Pancreas (tissue), 10 donors: Measurements from ENCODE around the gene ZNF878. TPM values are rescaled to one million over a fixed set of nuclear protein-coding genes. Genes with fewer than 3 reads are reported as not detected.

Experiments
- ATAC-seq, 4 donors: fragments of 200-7000 bp; cut with Tn5 transposase; one replicate each; pipeline versions ENCODE4 v1.8.0 to v1.9.1; 2020; ENCODE audit warnings: mild to moderate bottlenecking in 4 of 4, moderate library complexity in 4 of 4
- DNase-seq, 6 donors: peaks; one replicate each; pipeline ENCODE4 v3.0.0-alpha.2; 2020
- FAIRE-seq: peaks from 2 replicates; lab custom pipeline; 2012; peaks lifted over from hg19 to GRCh38; lab: Jason Lieb, UNC
- H3K27ac ChIP-seq, 4 donors: fragments of 200-600 bp; sonication (generic); 1 replicate in 3 of 4; 2 replicates in 1 of 4; pipeline versions ENCODE4 v1.5.0 to v1.8.0; 2020
- H3K27me3 ChIP-seq, 4 donors: fragments of 200-600 bp; one replicate each; pipeline ENCODE4 v1.8.0; 2021
- H3K36me3 ChIP-seq, 3 donors: fragments of 200-600 bp; sonication (generic) in 1 of 3; one replicate each; pipeline versions ENCODE4 v1.5.0 to v1.8.0; 2020 to 2021
- H3K4me1 ChIP-seq, 3 donors: fragments of 200-600 bp; one replicate each; pipeline ENCODE4 v1.8.0; 2021
- H3K4me3 ChIP-seq, 4 donors: fragments of 200-600 bp; sonication (generic) in 2 of 4; one replicate each; pipeline versions ENCODE4 v1.5.0 to v1.8.0; 2020 to 2021
- H3K9me3 ChIP-seq, 4 donors: fragments of 200-600 bp; one replicate each; pipeline ENCODE4 v1.8.0; 2021
- WGBS, 2 donors: extraction: QIAGEN DNeasy Blood & Tissue Kit; methylation state at CpG; one replicate each; pipeline ENCODE4 v1.1.7; 2013; 5-methylcytosine and 5-hydroxymethylcytosine counted together
- intact Hi-C, 3 donors: fragments of 100-400 bp; cut with DNase I; formaldehyde crosslinking; loops; one replicate each; pipeline versions ENCODE4 v1.11.1 to v1.14.2; 2022
- polyA plus RNA-seq, 2 donors: library from polyadenylated mRNA; stranded (reverse); fragments of 200-250 nt; gene quantifications; one replicate each; pipeline ENCODE4 v1.2.3, GENCODE V29; 2013
- total RNA-seq, 6 donors: library from RNA; stranded (reverse); fragmentation: NEBNext Ultra II Directional in 4 of 6; extraction: Animal tissue kit (Norgen Biotek cat#: 25700) in 4 of 6; gene quantifications; one replicate each; pipeline versions ENCODE4 v1.2.1 to v1.2.4, GENCODE V29; 2021 to 2023
- TF ChIP-seq, protein P1 (sequence below), 4 donors: fragments of 200-600 bp; sonication (generic) in 3 of 4; IDR thresholded peaks; one replicate each; pipeline versions ENCODE4 v1.5.0 to v1.8.0; 2021; ENCODE audit warnings: antibody characterized with exemption in 4 of 4
- donor health status: healthy with polysubstance abuse.
- donor health status: DM: no; HTN: no; CAD: no; lungs with moderate emphysema.
- donor health status: DM: no; HTN: no; CAD: no.
- donor health status: control.
- donor health status: control.
- donor health status: Bipolar disorder and iron deficiency.
- donor health status: DM: yes; HTN: yes; CAD: no.
- donor health status: DM: no; HTN: no; CAD: no.
- donor health status: DM: no; HTN: no; CAD: no.
- donor health status: DM: yes; HTN: yes; CAD: no.

The ZNF878 gene
- total and polyA plus RNA-seq, 8 donors = 0.19 to 0.87 (median 0.31) TPM

- H3K4me3 ChIP-seq = no peak overlapping the region
- TF ChIP-seq, protein P1, sequence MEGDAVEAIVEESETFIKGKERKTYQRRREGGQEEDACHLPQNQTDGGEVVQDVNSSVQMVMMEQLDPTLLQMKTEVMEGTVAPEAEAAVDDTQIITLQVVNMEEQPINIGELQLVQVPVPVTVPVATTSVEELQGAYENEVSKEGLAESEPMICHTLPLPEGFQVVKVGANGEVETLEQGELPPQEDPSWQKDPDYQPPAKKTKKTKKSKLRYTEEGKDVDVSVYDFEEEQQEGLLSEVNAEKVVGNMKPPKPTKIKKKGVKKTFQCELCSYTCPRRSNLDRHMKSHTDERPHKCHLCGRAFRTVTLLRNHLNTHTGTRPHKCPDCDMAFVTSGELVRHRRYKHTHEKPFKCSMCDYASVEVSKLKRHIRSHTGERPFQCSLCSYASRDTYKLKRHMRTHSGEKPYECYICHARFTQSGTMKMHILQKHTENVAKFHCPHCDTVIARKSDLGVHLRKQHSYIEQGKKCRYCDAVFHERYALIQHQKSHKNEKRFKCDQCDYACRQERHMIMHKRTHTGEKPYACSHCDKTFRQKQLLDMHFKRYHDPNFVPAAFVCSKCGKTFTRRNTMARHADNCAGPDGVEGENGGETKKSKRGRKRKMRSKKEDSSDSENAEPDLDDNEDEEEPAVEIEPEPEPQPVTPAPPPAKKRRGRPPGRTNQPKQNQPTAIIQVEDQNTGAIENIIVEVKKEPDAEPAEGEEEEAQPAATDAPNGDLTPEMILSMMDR (IDR thresholded peaks at IDR 0.05) = no peak
- no peak for DNase-seq
- peaks cover 0 to 33% (median 13%) of the 10 kb centered on the region in 4 donors for H3K9me3 ChIP-seq
- no peaks in the 10 kb centered on the region for H3K4me1 ChIP-seq
- peaks cover 8 to 41% (median 31%) of the 10 kb centered on the region in 3 donors for H3K36me3 ChIP-seq
- no peak for FAIRE-seq
- ATAC-seq = no peak
- H3K27me3 ChIP-seq = no peaks in the 10 kb centered on the region
- WGBS, 2 donors = 95 to 96% methylated on average over 3 of the region's 3 CpGs
- no peak overlapping the region for H3K27ac ChIP-seq
- intact Hi-C loops = no loop called here
Observed at GRCh38 chr19:12075538-12076139, 22.9 kb upstream of the ZNF878 start.

DNA sequence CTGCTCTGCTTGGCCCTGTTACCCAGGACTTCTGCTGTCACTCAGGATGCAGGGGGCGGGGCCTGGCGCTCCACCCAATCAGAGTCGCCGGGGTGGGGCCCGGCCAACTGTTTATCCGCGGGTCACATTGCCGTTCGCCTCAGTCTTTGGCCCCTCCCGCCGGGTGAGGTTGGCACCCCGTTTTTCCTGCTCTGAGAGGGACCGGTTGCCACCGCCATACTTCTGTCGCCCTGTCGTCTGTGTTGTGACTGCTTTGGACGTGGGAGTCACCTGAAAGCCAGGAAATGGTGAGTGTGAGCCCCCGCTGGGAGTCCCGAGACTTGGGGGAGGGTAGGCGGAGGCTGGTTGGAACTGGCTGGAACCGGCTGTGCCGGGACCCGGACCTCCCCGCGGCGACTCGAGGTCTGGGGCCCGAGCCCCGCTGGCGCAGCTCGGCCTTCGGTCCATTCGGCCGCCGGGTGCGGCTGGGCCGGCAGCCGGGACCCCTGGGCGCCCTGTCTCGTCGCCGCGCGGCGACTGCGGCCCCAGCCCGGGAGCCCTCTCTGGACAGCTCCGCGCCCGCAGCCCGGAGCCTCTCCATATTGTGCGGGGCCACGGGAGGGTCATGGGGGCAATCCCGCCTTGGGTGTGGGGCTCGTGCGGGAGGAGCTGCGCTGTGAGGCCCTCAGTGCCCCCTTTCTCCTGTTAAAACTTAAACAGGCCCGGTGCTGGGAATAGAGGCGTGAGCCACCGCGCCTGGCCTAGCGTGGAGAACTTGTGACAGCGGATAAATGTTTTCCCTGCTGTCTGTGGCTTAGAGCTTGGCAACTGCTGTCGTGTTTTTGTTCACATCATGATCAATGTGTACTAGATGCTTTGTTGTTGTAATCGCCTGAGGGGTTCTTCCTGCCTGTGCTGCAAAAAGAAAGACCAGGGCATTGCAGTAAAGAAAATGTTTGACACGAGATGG lies 12.1 kb upstream of the ZNF878 start, which contains the start of gene ZNF844:
Gene ZNF844 (plus strand): TSS at position 142 of the 949 bp plus-strand sequence. CDS start 143 bp downstream, at position 285.
- no peaks in the 10 kb centered on the region for H3K9me3 ChIP-seq
- no peaks in the 10 kb centered on the region for H3K27me3 ChIP-seq
- FAIRE-seq (no peak), ATAC-seq (peak; percentile 94 to 99 (median 96)), DNase-seq (peak; percentile 95 to 98 (median 98))
- H3K36me3 ChIP-seq = no peaks in the 10 kb centered on the region
- 1% methylated on average over 65 to 66 of the region's 66 CpGs for WGBS, 2 donors
- intact Hi-C loops = loop anchor here in 1 of 3 donors (5.0 kb wide), 1 partner anchor 77 kb away; the partner anchor contains the start of gene ZNF20
- TF ChIP-seq, protein P1 (IDR thresholded peaks at IDR 0.05) = no peak
- peak within 1 kb of the TSS; percentile 52 to 88 (median 72) for H3K4me3 ChIP-seq
- peaks cover 3 to 11% (median 4%) of the 10 kb centered on the region in 3 donors for H3K4me1 ChIP-seq
- peak within 1 kb of the TSS; percentile 68 to 98 (median 89) for H3K27ac ChIP-seq

DNA sequence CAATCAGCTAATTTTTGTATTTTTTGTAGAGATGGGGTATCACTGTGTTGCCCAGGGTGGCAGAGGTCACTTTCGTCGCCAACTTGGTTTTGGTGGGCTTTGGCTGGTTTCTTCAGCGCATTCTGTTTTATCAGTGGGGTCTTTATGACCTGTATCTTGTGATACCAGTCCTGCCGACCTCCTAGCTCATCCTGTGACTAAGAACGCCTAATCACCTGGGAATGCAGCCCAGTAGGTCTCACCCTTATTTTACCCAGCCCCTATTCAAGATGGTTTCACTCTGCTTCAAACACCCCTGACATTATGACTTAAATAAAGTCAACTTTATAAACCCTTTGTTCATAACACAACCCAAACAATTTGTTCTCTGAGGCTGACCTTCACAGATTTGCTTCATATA lies 3.0 kb upstream of the ZNF878 start:
- no peak for DNase-seq
- TF ChIP-seq, protein P1 (IDR thresholded peaks at IDR 0.05) = no peak
- no peaks in the 10 kb centered on the region for H3K36me3 ChIP-seq
- H3K9me3 ChIP-seq = no peaks in the 10 kb centered on the region
- H3K4me3 ChIP-seq = no peak overlapping the region
- no peak for FAIRE-seq
- WGBS, 2 donors = 72 to 81% methylated on average over 5 of the region's 5 CpGs
- H3K27ac ChIP-seq = no peak overlapping the region
- H3K4me1 ChIP-seq = peaks cover 0 to 4% (median 4%) of the 10 kb centered on the region in 3 donors
- no peaks in the 10 kb centered on the region for H3K27me3 ChIP-seq
- ATAC-seq = no peak
- intact Hi-C loops = loop anchor here in 1 of 3 donors (5.0 kb wide), 1 partner anchor 87 kb away; the partner anchor contains the start of gene ZNF20

GRCh38 chr19:12052091-12052496 lies 667 bp downstream of the ZNF878 start:
- DNase-seq (no peak), ATAC-seq (peak in 3 of 4 donors; percentile 11 to 44 (median 11)), FAIRE-seq (no peak)
- no peaks in the 10 kb centered on the region for H3K36me3 ChIP-seq
- H3K4me3 ChIP-seq = peak overlapping the region; percentile 54 to 69 (median 60)
- peaks cover 0 to 4% (median 4%) of the 10 kb centered on the region in 3 donors for H3K4me1 ChIP-seq
- WGBS, 2 donors = 0 to 1% methylated on average over 14 of the region's 14 CpGs
- H3K27me3 ChIP-seq = no peaks in the 10 kb centered on the region
- peak overlapping the region; percentile 65 to 83 (median 81) for H3K27ac ChIP-seq
- TF ChIP-seq, protein P1 (IDR thresholded peaks at IDR 0.05) = no peak
- intact Hi-C loops = no loop called here
- no peaks in the 10 kb centered on the region for H3K9me3 ChIP-seq
